Measurements from ENCODE around the gene HOOK2. TPM values are rescaled to one million over a fixed set of nuclear protein-coding genes. Genes with fewer than 3 reads are reported as not detected.
A peak's percentile ranks its signal among the peaks of the same experiment; 100 is the strongest.

HOOK2 gene
- total and polyA plus RNA-seq, 9 of the 15 experiments (the other 6 are each of a cell fraction or from before 2014, with no cell fraction given), result 1.3 to 17.2 (median 9.9) TPM

DNA sequence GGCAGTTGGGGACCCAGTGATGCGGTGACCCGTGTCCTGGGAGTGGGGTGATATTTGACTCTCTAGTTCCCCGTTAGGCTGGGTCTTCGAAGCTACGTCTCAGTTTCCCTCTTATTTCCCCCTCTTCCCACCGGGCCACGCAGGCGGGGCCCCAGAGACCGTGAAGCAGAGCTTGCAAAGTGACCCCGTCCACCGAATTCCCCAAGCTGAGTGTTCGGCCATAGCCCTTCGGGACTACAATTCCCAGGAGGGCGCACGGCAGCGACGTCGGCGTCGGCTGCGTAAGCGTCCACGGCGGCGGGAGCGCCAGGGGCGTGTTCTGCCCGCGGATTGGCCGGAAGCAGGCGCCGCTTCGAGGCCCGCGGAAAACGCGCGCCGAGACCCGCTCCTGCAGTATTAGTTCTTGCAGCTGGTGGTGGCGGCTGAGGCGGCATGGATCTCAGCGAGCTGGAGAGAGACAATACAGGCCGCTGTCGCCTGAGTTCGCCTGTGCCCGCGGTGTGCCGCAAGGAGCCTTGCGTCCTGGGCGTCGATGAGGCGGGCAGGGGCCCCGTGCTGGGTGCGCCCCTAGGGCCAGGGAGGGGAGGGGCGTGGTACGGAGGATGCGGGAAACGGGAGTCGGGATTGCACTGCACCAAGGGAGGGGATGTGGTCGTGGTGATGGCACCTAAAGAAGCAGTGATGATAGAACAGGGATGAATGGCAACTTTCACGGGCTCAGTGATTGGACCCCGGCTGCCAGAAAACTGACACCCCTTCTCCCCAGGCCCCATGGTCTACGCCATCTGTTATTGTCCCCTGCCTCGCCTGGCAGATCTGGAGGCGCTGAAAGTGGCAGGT lies 31.1 kb upstream of the HOOK2 start, which contains the start of gene RNASEH2A (continued):
- TF ChIP-seq, protein P1, sequence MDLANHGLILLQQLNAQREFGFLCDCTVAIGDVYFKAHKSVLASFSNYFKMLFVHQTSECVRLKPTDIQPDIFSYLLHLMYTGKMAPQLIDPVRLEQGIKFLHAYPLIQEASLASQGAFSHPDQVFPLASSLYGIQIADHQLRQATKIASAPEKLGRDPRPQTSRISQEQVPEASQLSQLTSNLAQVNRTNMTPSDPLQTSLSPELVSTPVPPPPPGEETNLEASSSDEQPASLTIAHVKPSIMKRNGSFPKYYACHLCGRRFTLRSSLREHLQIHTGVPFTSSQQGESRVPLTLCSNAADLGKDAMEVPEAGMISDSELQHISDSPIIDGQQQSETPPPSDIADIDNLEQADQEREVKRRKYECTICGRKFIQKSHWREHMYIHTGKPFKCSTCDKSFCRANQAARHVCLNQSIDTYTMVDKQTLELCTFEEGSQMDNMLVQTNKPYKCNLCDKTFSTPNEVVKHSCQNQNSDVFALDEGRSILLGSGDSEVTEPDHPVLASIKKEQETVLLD (IDR thresholded peaks at IDR 0.05), result peak; percentile 100
- TF ChIP-seq ILF3 (IDR thresholded peaks at IDR 0.05; ENCODE audit: borderline replicate concordance) (no peak), ZHX1 (conservative IDR thresholded peaks at IDR 0.05; ENCODE audit: low read length) (peak; percentile 78; the same call in 1 of the 2 replicates), HOXB6 (CRISPR knock-in tag; IDR thresholded peaks at IDR 0.05; ENCODE audit: borderline replicate concordance) (no peak), SUPT5H (IDR thresholded peaks at IDR 0.05) (peak; percentile 90), ZNF232 (CRISPR knock-in tag; IDR thresholded peaks at IDR 0.05) (no peak), PML (IDR thresholded peaks at IDR 0.05; ENCODE audit: low read length) (peak; percentile 50; the same call in 1 of the 2 replicates), ZNF785 (CRISPR knock-in tag; IDR thresholded peaks at IDR 0.05) (no peak), JUNB (CRISPR knock-in tag; conservative IDR thresholded peaks at IDR 0.05) (no peak), TEAD4 (IDR thresholded peaks at IDR 0.05; ENCODE audit: low read length) (0 out of 2 replicates have a peak, but pooled peaks have one; percentile 10), TEAD4 (CRISPR knock-in tag; IDR thresholded peaks at IDR 0.05; ENCODE audit: borderline replicate concordance) (no peak), TAL1 (IDR thresholded peaks at IDR 0.05) (no peak), ARID2 (IDR thresholded peaks at IDR 0.05) (no peak), HMGXB4 (CRISPR knock-in tag; IDR thresholded peaks at IDR 0.05) (peak; percentile 85; the same call in 1 of the 2 replicates), ZNF707 (CRISPR knock-in tag; conservative IDR thresholded peaks at IDR 0.05) (no peak), ZBTB5 (IDR thresholded peaks at IDR 0.05) (no peak), ETV1 (tag; conservative IDR thresholded peaks at IDR 0.05; ENCODE audit: low read depth) (peak; percentile 67)
